Neural cell (in vitro differentiated cells): ENCODE results near the gene OAS3. TPM values are rescaled to one million over a fixed set of nuclear protein-coding genes. Genes with fewer than 3 reads are reported as not detected.
"Not testable (repeated sequence)": the region's sequence is repeated elsewhere in the genome, so short reads cannot be mapped to it uniquely, and the experiment has no call there.

Experiments
- H2AFZ ChIP-seq: fragments of 200-600, 300-800 bp; sonication (generic), shearing (Covaris generic); 2 replicates; pipeline ENCODE4 v1.6.0; 2014; ENCODE audit warnings: low read depth, mild to moderate bottlenecking, antibody characterized with exemption, low read length, moderate library complexity
- H3F3A ChIP-seq: fragments of 200-600 bp; shearing (Covaris generic); 2 replicates; pipeline ENCODE4 v1.6.1; 2016; ENCODE audit warnings: mild to moderate bottlenecking, moderate library complexity, mixed read lengths, antibody characterized with exemption, low read length; ENCODE audit not compliant: insufficient read depth, poor library complexity, severe bottlenecking
- H3K27ac ChIP-seq: fragments of 200-600, 300-800 bp; sonication (generic), shearing (Covaris generic); 2 replicates; pipeline ENCODE4 v1.5.1; 2014; ENCODE audit warnings: mild to moderate bottlenecking, low read length, moderate library complexity
- H3K27me3 ChIP-seq: fragments of 300-800, 200-600 bp; sonication (generic), shearing (Covaris generic); 2 replicates; pipeline ENCODE4 v1.6.0; 2014; ENCODE audit warnings: mild to moderate bottlenecking, low read depth, low read length, moderate library complexity; ENCODE audit not compliant: insufficient read depth
- H3K36me3 ChIP-seq: fragments of 300-800, 200-600 bp; sonication (generic), shearing (Covaris generic); 2 replicates; pipeline ENCODE4 v1.5.1; 2014; ENCODE audit warnings: mild to moderate bottlenecking, antibody characterized with exemption, low read length, moderate library complexity; ENCODE audit not compliant: insufficient read depth
- H3K4me2 ChIP-seq: fragments of 300-800, 200-600 bp; sonication (generic), shearing (Covaris generic); 2 replicates; pipeline ENCODE4 v1.6.0; 2014; ENCODE audit warnings: mild to moderate bottlenecking, low read length
- H3K4me3 ChIP-seq: fragments of 300-800, 200-600 bp; sonication (generic), shearing (Covaris generic); 2 replicates; pipeline ENCODE4 v1.5.1; 2014; ENCODE audit warnings: mild to moderate bottlenecking, low read length, moderate library complexity
- H3K79me2 ChIP-seq: fragments of 200-600 bp; shearing (Covaris generic); replicated peaks from 2 replicates; pipeline ENCODE4 v1.6.0; 2014; ENCODE audit warnings: mild to moderate bottlenecking, low read length, moderate library complexity; ENCODE audit not compliant: insufficient read depth
- H3K9ac ChIP-seq: fragments of 300-800, 200-600 bp; sonication (generic), shearing (Covaris generic); 2 replicates; pipeline ENCODE4 v1.6.1; 2016; ENCODE audit warnings: mild to moderate bottlenecking, low read length, mixed read lengths
- H3K9me2 ChIP-seq: fragments of 200-600 bp; shearing (Covaris generic); 2 replicates; pipeline ENCODE4 v1.6.1; 2016; ENCODE audit warnings: mild to moderate bottlenecking, low read length, mixed read lengths; ENCODE audit not compliant: insufficient read depth
- H3K9me3 ChIP-seq: fragments of 200-600, 300-800 bp; sonication (generic), shearing (Covaris generic); 2 replicates; pipeline ENCODE4 v1.6.1; 2016; ENCODE audit warnings: mild to moderate bottlenecking, mixed run types, low read length, moderate library complexity, mixed read lengths
- H4K20me1 ChIP-seq: fragments of 200-600 bp; shearing (Covaris generic); 2 replicates; pipeline ENCODE4 v1.6.1; 2016; ENCODE audit warnings: mild to moderate bottlenecking, mixed run types; ENCODE audit not compliant: insufficient read depth
- EP300 ChIP-seq: fragments of 450-650 bp; conservative IDR thresholded peaks from 2 replicates; pipeline ENCODE4 v1.6.1; 2014; ENCODE audit warnings: antibody characterized with exemption, mild to moderate bottlenecking, moderate library complexity; ENCODE audit not compliant: poor library complexity, severe bottlenecking
- EZH2 ChIP-seq: fragments of 200-600, 300-800 bp; shearing (Covaris generic), sonication (generic); IDR thresholded peaks from 2 replicates; pipeline ENCODE4 v1.6.1; 2014; ENCODE audit warnings: antibody characterized with exemption, low read length, borderline replicate concordance, mild to moderate bottlenecking; ENCODE audit not compliant: insufficient read depth, poor library complexity, severe bottlenecking
- MXI1 ChIP-seq: fragments of 450-650 bp; conservative IDR thresholded peaks from 2 replicates; pipeline ENCODE4 v1.6.1; 2014; ENCODE audit warnings: antibody characterized with exemption, mild to moderate bottlenecking; ENCODE audit not compliant: poor library complexity, severe bottlenecking
- POLR2AphosphoS5 ChIP-seq: IDR thresholded peaks from 2 replicates; pipeline ENCODE4 v1.6.1; 2012
- RAD21 ChIP-seq: fragments of 450-650 bp; conservative IDR thresholded peaks from 2 replicates; pipeline ENCODE4 v1.6.1; 2014; ENCODE audit warnings: antibody characterized with exemption, mild to moderate bottlenecking, moderate library complexity
- SMC3 ChIP-seq: fragments of 450-650 bp; conservative IDR thresholded peaks from 2 replicates; pipeline ENCODE4 v1.6.1; 2014; ENCODE audit warnings: antibody characterized with exemption, mild to moderate bottlenecking, moderate library complexity; ENCODE audit not compliant: poor library complexity
- TAF1 ChIP-seq: IDR thresholded peaks from 2 replicates; pipeline ENCODE4 v1.6.1; 2012; ENCODE audit warnings: low read depth
- polyA plus RNA-seq: library from polyadenylated mRNA; depleted of rRNA; stranded (reverse); fragments of >200 nt; gene quantifications from 2 replicates; pipeline ENCODE4 v1.2.3, GENCODE V29; 2014
- TF ChIP-seq, protein P1 (sequence below): fragments of 450-650 bp; IDR thresholded peaks from 2 replicates; pipeline ENCODE4 v1.5.1; 2014; ENCODE audit warnings: antibody characterized with exemption, mild to moderate bottlenecking, moderate library complexity; ENCODE audit not compliant: poor library complexity, severe bottlenecking
- TF ChIP-seq, protein P2 (sequence below): IDR thresholded peaks from 2 replicates; pipeline ENCODE4 v1.6.1; 2012; ENCODE audit warnings: borderline replicate concordance

OAS3 gene
- polyA plus RNA-seq, 1 donor from 2014 or later = not detected

DNA sequence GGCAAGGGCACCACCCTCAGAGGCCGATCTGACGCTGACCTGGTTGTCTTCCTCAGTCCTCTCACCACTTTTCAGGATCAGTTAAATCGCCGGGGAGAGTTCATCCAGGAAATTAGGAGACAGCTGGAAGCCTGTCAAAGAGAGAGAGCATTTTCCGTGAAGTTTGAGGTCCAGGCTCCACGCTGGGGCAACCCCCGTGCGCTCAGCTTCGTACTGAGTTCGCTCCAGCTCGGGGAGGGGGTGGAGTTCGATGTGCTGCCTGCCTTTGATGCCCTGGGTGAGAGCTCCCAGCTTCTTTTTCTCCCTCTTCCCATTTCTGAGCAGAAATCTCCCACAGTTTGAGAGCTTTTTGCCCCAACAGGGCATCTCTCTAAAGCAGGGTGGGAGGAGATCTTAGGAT lies 29.7 kb upstream of the OAS3 start:
- H3K27ac ChIP-seq = no peak overlapping the region
- TF ChIP-seq, protein P1, sequence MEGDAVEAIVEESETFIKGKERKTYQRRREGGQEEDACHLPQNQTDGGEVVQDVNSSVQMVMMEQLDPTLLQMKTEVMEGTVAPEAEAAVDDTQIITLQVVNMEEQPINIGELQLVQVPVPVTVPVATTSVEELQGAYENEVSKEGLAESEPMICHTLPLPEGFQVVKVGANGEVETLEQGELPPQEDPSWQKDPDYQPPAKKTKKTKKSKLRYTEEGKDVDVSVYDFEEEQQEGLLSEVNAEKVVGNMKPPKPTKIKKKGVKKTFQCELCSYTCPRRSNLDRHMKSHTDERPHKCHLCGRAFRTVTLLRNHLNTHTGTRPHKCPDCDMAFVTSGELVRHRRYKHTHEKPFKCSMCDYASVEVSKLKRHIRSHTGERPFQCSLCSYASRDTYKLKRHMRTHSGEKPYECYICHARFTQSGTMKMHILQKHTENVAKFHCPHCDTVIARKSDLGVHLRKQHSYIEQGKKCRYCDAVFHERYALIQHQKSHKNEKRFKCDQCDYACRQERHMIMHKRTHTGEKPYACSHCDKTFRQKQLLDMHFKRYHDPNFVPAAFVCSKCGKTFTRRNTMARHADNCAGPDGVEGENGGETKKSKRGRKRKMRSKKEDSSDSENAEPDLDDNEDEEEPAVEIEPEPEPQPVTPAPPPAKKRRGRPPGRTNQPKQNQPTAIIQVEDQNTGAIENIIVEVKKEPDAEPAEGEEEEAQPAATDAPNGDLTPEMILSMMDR = no peak
- no peak overlapping the region for H3K9ac ChIP-seq
- no peak overlapping the region for H2AFZ ChIP-seq
- no peaks in the 10 kb centered on the region for H4K20me1 ChIP-seq
- H3K27me3 ChIP-seq = no peaks in the 10 kb centered on the region
- H3K4me3 ChIP-seq = no peak overlapping the region
- no peaks in the 10 kb centered on the region for H3K9me3 ChIP-seq
- H3K79me2 ChIP-seq = no peaks in the 10 kb centered on the region
- H3F3A ChIP-seq = no peaks in the 10 kb centered on the region
- no peak overlapping the region for H3K4me2 ChIP-seq
- H3K36me3 ChIP-seq = no peaks in the 10 kb centered on the region
- no peaks in the 10 kb centered on the region for H3K9me2 ChIP-seq

DNA sequence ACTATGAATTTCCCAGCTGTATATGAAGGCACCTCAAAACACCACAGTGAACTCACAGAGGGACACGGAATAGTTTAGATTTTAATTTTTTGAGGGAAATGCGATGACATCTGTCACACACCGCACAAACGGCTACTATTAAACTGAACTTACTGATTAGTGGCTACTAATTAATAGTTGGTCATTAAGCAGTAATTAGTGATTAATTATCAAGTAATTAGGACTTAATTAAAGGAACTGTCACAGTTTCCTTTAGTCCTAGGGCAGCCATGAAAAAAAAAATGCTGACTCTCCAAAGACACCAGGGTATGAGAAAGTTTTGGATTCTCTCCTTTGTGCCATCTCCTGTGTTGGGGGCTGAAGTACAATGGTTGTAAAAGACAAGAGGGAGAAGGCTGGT lies 28.6 kb upstream of the OAS3 start:
- H3K36me3 ChIP-seq = no peaks in the 10 kb centered on the region
- H3K9me3 ChIP-seq = no peaks in the 10 kb centered on the region
- H3K9me2 ChIP-seq = no peaks in the 10 kb centered on the region
- H3K4me2 ChIP-seq = no peak overlapping the region
- H3K79me2 ChIP-seq = no peaks in the 10 kb centered on the region
- TF ChIP-seq MXI1 (no peak), TAF1 (no peak)
- H3F3A ChIP-seq = no peaks in the 10 kb centered on the region
- no peak overlapping the region for H3K27ac ChIP-seq
- no peak overlapping the region for H3K9ac ChIP-seq
- no peaks in the 10 kb centered on the region for H3K27me3 ChIP-seq
- no peaks in the 10 kb centered on the region for H4K20me1 ChIP-seq
- H2AFZ ChIP-seq = no peak overlapping the region
- H3K4me3 ChIP-seq = no peak overlapping the region

DNA sequence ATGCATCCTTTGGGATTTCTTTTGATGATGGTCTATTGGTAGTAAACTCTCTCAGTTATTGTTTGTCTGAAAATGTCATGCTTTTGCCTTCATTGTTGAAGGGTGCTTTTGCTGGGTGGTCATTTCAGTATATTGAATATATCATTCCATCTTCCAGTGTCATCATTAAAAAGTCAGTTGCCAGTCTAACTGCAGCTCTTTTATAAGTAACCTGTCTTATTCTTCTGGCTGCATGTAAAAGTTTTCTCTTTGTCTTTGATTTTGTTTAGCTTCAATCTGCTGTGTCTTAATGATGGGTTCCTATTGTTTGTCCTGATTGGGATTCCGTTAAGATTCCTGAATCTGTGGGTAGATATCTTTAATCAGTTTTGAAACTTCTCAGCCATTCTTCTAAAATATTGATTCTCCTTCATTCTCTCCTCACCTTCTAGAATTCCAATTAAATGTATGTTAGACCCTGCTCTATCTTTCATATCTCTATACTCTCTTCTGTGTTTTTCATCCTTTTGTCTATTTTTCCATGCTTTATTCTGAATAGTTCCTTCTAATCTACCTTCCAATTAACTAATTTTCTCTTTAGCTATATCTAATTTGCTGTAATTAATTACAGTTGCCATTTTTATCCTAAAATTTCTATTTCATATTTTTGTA lies 25.1 kb upstream of the OAS3 start:
- H3K9me2 ChIP-seq = no peaks in the 10 kb centered on the region
- TF ChIP-seq MXI1 (no peak), TAF1 (no peak), POLR2AphosphoS5 (no peak), SMC3 (no peak), RAD21 (no peak), EP300 (no peak), EZH2 (no peak)
- TF ChIP-seq, protein P2, sequence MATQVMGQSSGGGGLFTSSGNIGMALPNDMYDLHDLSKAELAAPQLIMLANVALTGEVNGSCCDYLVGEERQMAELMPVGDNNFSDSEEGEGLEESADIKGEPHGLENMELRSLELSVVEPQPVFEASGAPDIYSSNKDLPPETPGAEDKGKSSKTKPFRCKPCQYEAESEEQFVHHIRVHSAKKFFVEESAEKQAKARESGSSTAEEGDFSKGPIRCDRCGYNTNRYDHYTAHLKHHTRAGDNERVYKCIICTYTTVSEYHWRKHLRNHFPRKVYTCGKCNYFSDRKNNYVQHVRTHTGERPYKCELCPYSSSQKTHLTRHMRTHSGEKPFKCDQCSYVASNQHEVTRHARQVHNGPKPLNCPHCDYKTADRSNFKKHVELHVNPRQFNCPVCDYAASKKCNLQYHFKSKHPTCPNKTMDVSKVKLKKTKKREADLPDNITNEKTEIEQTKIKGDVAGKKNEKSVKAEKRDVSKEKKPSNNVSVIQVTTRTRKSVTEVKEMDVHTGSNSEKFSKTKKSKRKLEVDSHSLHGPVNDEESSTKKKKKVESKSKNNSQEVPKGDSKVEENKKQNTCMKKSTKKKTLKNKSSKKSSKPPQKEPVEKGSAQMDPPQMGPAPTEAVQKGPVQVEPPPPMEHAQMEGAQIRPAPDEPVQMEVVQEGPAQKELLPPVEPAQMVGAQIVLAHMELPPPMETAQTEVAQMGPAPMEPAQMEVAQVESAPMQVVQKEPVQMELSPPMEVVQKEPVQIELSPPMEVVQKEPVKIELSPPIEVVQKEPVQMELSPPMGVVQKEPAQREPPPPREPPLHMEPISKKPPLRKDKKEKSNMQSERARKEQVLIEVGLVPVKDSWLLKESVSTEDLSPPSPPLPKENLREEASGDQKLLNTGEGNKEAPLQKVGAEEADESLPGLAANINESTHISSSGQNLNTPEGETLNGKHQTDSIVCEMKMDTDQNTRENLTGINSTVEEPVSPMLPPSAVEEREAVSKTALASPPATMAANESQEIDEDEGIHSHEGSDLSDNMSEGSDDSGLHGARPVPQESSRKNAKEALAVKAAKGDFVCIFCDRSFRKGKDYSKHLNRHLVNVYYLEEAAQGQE = no peak
- TF ChIP-seq, protein P1 = no peak
- H3K79me2 ChIP-seq = no peaks in the 10 kb centered on the region

DNA sequence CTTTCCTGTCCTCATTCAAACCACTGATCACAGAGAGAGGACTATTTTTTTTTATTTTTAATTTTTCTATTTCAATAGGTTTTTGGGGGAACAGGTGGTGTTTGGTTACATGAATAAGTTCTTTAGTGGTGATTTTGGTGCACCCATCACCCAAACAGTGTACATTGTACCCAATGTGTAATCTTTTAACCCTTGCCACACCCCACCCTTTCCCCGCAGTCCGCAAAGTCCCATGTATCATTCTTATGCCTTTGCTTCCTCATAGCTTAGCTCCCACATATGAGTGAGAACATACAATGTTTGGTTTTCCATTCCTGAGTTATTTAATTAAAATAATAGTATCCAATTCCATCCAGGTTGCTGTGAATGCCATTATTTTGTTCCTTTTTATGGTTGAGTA lies 24.4 kb upstream of the OAS3 start:
- H3K4me2 ChIP-seq, H3K4me3 ChIP-seq, H3K9ac ChIP-seq, H3K9me2 ChIP-seq, H3K79me2 ChIP-seq, H3K9me3 ChIP-seq, H3K36me3 ChIP-seq, H2AFZ ChIP-seq, H4K20me1 ChIP-seq, H3F3A ChIP-seq, H3K27me3 ChIP-seq, H3K27ac ChIP-seq: not testable (repeated sequence)

More for the DNA sequence above, 25.1 kb upstream of the OAS3 start:
- Histone ChIP-seq H4K20me1 (no peaks in the 10 kb centered on the region), H3K9me3 (no peaks in the 10 kb centered on the region), H3K27me3 (no peaks in the 10 kb centered on the region), H3K9ac (no peak overlapping the region), H3K4me3 (no peak overlapping the region), H3K4me2 (no peak overlapping the region), H3K27ac (no peak overlapping the region), H3K36me3 (no peaks in the 10 kb centered on the region), H2AFZ (no peak overlapping the region), H3F3A (no peaks in the 10 kb centered on the region)
